ENCODE results near the gene IFT74.
A peak's percentile ranks its signal among the peaks of the same experiment; 100 is the strongest.

Gene IFT74

DNA sequence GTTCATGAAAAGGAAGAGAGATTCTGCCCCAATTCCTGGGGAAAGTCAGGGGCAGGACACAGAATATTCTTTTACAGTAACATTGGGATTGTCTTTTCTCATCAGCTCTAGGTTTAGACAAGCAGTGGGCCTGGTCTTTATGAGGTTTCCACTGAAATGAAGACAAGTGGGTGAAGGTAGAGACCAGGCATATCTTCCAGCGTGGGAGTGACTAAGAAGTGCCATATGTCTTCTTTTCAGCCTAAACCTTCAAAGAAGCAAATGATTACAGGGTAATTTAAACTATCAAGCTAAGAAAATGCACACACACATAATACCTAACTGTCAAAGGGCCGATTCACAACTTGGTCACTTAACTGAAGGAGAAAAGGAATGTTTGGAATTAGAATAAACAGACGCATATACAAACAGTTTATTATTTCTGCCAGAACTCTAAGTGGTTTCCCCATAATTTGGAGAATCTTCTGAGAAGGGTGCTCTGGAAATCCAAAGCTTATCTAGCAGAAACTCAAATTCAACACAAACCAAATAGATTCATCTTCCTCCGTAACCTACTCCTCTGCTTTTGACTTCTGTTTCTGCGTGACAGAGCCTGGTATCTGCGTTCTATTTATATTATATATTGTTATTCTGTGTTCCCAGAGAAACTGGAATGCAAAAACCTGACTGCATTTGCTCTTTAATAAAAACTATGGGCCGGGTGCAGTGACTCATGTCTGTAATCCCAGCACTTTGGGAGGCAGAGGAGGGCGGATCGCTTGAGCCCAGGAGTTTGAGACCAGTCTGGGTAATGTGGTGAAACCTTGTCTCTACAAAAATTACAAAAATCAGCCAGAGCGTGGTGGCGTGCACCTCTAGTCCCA lies 130.8 kb downstream of the IFT74 start:
- ChIA-PET POLR2A (no interaction called here), CTCF (interaction anchor here (0.5 kb wide), 1 partner anchor 21 kb away, joined by 4 read pairs; no protein-coding TSS in a partner anchor)
- H3K36me3 ChIP-seq (ENCODE audit: control insufficient read depth in 2 of 2, insufficient read depth in 1 of 2, low read length in 2 of 2) = no peaks in the 10 kb centered on the region
- H3K4me1 ChIP-seq (ENCODE audit: control insufficient read depth, insufficient read depth, low read length) = no peaks in the 10 kb centered on the region
- no peaks in the 10 kb centered on the region for H3K9me3 ChIP-seq (ENCODE audit: control insufficient read depth, insufficient read depth, low read depth, low read length)
- TF ChIP-seq EGR2 (tag by site-specific recombination; IDR thresholded peaks at IDR 0.05; ENCODE audit: low read depth) (peak; percentile 38; the same call in 1 of the 2 replicates), ZNF391 (tag by site-specific recombination; IDR thresholded peaks at IDR 0.05; ENCODE audit: borderline replicate concordance, low read depth) (no peak), ZFHX2 (tag by site-specific recombination; conservative IDR thresholded peaks at IDR 0.05) (peak; percentile 29; the same call in 1 of the 2 replicates), HOXD13 (CRISPR knock-in tag; IDR thresholded peaks at IDR 0.05; ENCODE audit: borderline replicate concordance) (no peak), ZSCAN4 (tag by site-specific recombination; IDR thresholded peaks at IDR 0.05) (no peak)
- TF ChIP-seq, protein P1, sequence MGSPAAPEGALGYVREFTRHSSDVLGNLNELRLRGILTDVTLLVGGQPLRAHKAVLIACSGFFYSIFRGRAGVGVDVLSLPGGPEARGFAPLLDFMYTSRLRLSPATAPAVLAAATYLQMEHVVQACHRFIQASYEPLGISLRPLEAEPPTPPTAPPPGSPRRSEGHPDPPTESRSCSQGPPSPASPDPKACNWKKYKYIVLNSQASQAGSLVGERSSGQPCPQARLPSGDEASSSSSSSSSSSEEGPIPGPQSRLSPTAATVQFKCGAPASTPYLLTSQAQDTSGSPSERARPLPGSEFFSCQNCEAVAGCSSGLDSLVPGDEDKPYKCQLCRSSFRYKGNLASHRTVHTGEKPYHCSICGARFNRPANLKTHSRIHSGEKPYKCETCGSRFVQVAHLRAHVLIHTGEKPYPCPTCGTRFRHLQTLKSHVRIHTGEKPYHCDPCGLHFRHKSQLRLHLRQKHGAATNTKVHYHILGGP (tag by site-specific recombination; IDR thresholded peaks at IDR 0.05) = no peak
- TF ChIP-seq, protein P2, sequence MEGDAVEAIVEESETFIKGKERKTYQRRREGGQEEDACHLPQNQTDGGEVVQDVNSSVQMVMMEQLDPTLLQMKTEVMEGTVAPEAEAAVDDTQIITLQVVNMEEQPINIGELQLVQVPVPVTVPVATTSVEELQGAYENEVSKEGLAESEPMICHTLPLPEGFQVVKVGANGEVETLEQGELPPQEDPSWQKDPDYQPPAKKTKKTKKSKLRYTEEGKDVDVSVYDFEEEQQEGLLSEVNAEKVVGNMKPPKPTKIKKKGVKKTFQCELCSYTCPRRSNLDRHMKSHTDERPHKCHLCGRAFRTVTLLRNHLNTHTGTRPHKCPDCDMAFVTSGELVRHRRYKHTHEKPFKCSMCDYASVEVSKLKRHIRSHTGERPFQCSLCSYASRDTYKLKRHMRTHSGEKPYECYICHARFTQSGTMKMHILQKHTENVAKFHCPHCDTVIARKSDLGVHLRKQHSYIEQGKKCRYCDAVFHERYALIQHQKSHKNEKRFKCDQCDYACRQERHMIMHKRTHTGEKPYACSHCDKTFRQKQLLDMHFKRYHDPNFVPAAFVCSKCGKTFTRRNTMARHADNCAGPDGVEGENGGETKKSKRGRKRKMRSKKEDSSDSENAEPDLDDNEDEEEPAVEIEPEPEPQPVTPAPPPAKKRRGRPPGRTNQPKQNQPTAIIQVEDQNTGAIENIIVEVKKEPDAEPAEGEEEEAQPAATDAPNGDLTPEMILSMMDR (tag by site-specific recombination; IDR thresholded peaks at IDR 0.05) = no peak
- H3K27ac ChIP-seq (ENCODE audit: extremely low read depth, low read depth, low read length) = no peak overlapping the region
- no peak overlapping the region for H3K4me3 ChIP-seq (ENCODE audit: low read depth, low read length)

- no peak overlapping the region for H3K4me3 ChIP-seq (ENCODE audit: low read depth, low read length)
- no peaks in the 10 kb centered on the region for H3K9me3 ChIP-seq (ENCODE audit: control insufficient read depth, insufficient read depth, low read depth, low read length)
- CTCF ChIA-PET = no interaction called here
- H3K27ac ChIP-seq (ENCODE audit: extremely low read depth, low read depth, low read length) = no peak overlapping the region
- no peaks in the 10 kb centered on the region for H3K4me1 ChIP-seq (ENCODE audit: control insufficient read depth, insufficient read depth, low read length)
- POLR2A ChIA-PET = no interaction called here
- TF ChIP-seq ZNF510 (tag by site-specific recombination; IDR thresholded peaks at IDR 0.05; ENCODE audit: insufficient replicate concordance) (no peak), ZXDB (tag by site-specific recombination; IDR thresholded peaks at IDR 0.05) (no peak), MEIS1 (CRISPR knock-in tag; IDR thresholded peaks at IDR 0.05; ENCODE audit: borderline replicate concordance) (no peak), HOXC10 (CRISPR knock-in tag; IDR thresholded peaks at IDR 0.05) (no peak), SALL2 (tag by site-specific recombination; IDR thresholded peaks at IDR 0.05; ENCODE audit: borderline replicate concordance) (no peak), ZFP41 (tag by site-specific recombination; IDR thresholded peaks at IDR 0.05; ENCODE audit: borderline replicate concordance) (no peak), GLI4 (tag by site-specific recombination; IDR thresholded peaks at IDR 0.05) (no peak), MZF1 (tag by site-specific recombination; IDR thresholded peaks at IDR 0.05; ENCODE audit: borderline replicate concordance) (no peak), ZNF214 (tag by site-specific recombination; IDR thresholded peaks at IDR 0.05; ENCODE audit: borderline replicate concordance) (no peak)
- TF ChIP-seq, protein P3, sequence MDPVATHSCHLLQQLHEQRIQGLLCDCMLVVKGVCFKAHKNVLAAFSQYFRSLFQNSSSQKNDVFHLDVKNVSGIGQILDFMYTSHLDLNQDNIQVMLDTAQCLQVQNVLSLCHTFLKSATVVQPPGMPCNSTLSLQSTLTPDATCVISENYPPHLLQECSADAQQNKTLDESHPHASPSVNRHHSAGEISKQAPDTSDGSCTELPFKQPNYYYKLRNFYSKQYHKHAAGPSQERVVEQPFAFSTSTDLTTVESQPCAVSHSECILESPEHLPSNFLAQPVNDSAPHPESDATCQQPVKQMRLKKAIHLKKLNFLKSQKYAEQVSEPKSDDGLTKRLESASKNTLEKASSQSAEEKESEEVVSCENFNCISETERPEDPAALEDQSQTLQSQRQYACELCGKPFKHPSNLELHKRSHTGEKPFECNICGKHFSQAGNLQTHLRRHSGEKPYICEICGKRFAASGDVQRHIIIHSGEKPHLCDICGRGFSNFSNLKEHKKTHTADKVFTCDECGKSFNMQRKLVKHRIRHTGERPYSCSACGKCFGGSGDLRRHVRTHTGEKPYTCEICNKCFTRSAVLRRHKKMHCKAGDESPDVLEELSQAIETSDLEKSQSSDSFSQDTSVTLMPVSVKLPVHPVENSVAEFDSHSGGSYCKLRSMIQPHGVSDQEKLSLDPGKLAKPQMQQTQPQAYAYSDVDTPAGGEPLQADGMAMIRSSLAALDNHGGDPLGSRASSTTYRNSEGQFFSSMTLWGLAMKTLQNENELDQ (tag by site-specific recombination; IDR thresholded peaks at IDR 0.05; ENCODE audit: low read depth) = no peak
- TF ChIP-seq, protein P1 (tag by site-specific recombination; IDR thresholded peaks at IDR 0.05) = no peak
- no peaks in the 10 kb centered on the region for H3K36me3 ChIP-seq (ENCODE audit: control insufficient read depth in 2 of 2, insufficient read depth in 1 of 2, low read length in 2 of 2)
Measured at GRCh38 chr9:27088981-27089380, 132.8 kb downstream of the IFT74 start.

Data from HEK293 (cell line).